Liver (tissue), 9 donors: ENCODE data around the gene MRPL51. TPM values are rescaled to one million over a fixed set of nuclear protein-coding genes. Genes with fewer than 3 reads are reported as not detected.

ENCODE experiments used
- DNase-seq: peaks from one replicate; pipeline ENCODE4 v3.0.0-alpha.2; 2017; ENCODE audit warnings: low spot score
- H3K27ac ChIP-seq, 2 donors: one replicate each; pipeline ENCODE4 v1.7.0; 2013; ENCODE audit warnings: inconsistent platforms in 2 of 2, low read length in 2 of 2, control low read depth in 1 of 2, low read depth in 1 of 2, mild to moderate bottlenecking in 1 of 2
- H3K27me3 ChIP-seq, 4 donors: one replicate each; pipeline versions ENCODE4 v1.6.1 to v1.7.0; 2013; ENCODE audit warnings: low read length in 3 of 4, inconsistent platforms in 1 of 4, mild to moderate bottlenecking in 1 of 4, moderate library complexity in 1 of 4; ENCODE audit not compliant: control insufficient read depth in 4 of 4, insufficient read depth in 4 of 4
- H3K36me3 ChIP-seq, 4 donors: one replicate each; pipeline versions ENCODE4 v1.6.1 to v1.7.0; 2013; ENCODE audit warnings: low read length in 3 of 4, mild to moderate bottlenecking in 3 of 4, low read depth in 1 of 4, moderate library complexity in 1 of 4; ENCODE audit not compliant: control insufficient read depth in 4 of 4, insufficient read depth in 3 of 4
- H3K4me1 ChIP-seq, 4 donors: one replicate each; pipeline versions ENCODE4 v1.6.1 to v1.7.0; 2013; ENCODE audit warnings: low read length in 3 of 4, mild to moderate bottlenecking in 3 of 4, moderate library complexity in 1 of 4; ENCODE audit not compliant: control insufficient read depth in 4 of 4, insufficient read depth in 4 of 4
- H3K4me3 ChIP-seq, 3 donors: one replicate each; pipeline versions ENCODE4 v1.6.1 to v1.7.0; 2013; ENCODE audit warnings: low read length in 3 of 3, control low read depth in 1 of 3, low read depth in 1 of 3, mild to moderate bottlenecking in 1 of 3
- H3K9ac ChIP-seq, 2 donors: one replicate each; pipeline ENCODE4 v1.7.0; 2013; ENCODE audit warnings: low read length in 2 of 2, mild to moderate bottlenecking in 2 of 2, moderate library complexity in 2 of 2, control low read depth in 1 of 2, low read depth in 1 of 2
- H3K9me3 ChIP-seq, 4 donors: one replicate each; pipeline versions ENCODE4 v1.6.1 to v1.7.0; 2013; ENCODE audit warnings: low read length in 3 of 4; ENCODE audit not compliant: control insufficient read depth in 4 of 4
- ATF3 ChIP-seq: IDR thresholded peaks from 2 replicates; pipeline ENCODE4 v1.6.1; 2016; ENCODE audit warnings: antibody characterized with exemption
- CTCF ChIP-seq: fragments of 150-350 bp; IDR thresholded peaks from 2 replicates; pipeline ENCODE4 v1.5.1; 2017; ENCODE audit warnings: improper control_type of control experiment, low read depth, low read length; ENCODE audit not compliant: missing input control
- EGR1 ChIP-seq, 2 donors: IDR thresholded peaks; 2 replicates each; pipeline ENCODE4 v1.6.1; 2016 to 2018; ENCODE audit warnings: antibody characterized with exemption in 2 of 2, low read depth in 2 of 2
- FOXA1 ChIP-seq: IDR thresholded peaks from 2 replicates; pipeline ENCODE4 v1.6.1; 2016; ENCODE audit warnings: antibody characterized with exemption
- FOXA2 ChIP-seq: IDR thresholded peaks from 2 replicates; pipeline ENCODE4 v1.6.1; 2016; ENCODE audit warnings: antibody characterized with exemption
- GABPA ChIP-seq, 2 donors: IDR thresholded peaks in 1 of 2; conservative IDR thresholded peaks in 1 of 2; 2 replicates each; pipeline ENCODE4 v1.6.1; 2016; ENCODE audit warnings: antibody characterized with exemption in 2 of 2, mild to moderate bottlenecking in 1 of 2, moderate library complexity in 1 of 2
- HNF4A ChIP-seq, 2 donors: conservative IDR thresholded peaks; 2 replicates each; pipeline ENCODE4 v1.6.1; 2016; ENCODE audit warnings: antibody characterized with exemption in 2 of 2, mild to moderate bottlenecking in 2 of 2
- HNF4G ChIP-seq: IDR thresholded peaks from 2 replicates; pipeline ENCODE4 v1.6.1; 2016; ENCODE audit warnings: antibody characterized with exemption
- JUND ChIP-seq, 2 donors: IDR thresholded peaks; 2 replicates each; pipeline ENCODE4 v1.6.1; 2016; ENCODE audit warnings: antibody characterized with exemption in 2 of 2
- MAX ChIP-seq: IDR thresholded peaks from 2 replicates; pipeline ENCODE4 v1.6.1; 2016; ENCODE audit warnings: antibody characterized with exemption
- NR2F2 ChIP-seq: IDR thresholded peaks from 2 replicates; pipeline ENCODE4 v1.6.1; 2016; ENCODE audit warnings: antibody characterized with exemption
- RAD21 ChIP-seq, 2 donors: IDR thresholded peaks; 2 replicates each; pipeline ENCODE4 v1.6.1; 2016; ENCODE audit warnings: antibody characterized with exemption in 2 of 2, mild to moderate bottlenecking in 2 of 2
- REST ChIP-seq: IDR thresholded peaks from 2 replicates; pipeline ENCODE4 v1.6.1; 2016; ENCODE audit warnings: antibody characterized with exemption, mild to moderate bottlenecking
- RXRA ChIP-seq, 2 donors: IDR thresholded peaks; 2 replicates each; pipeline ENCODE4 v1.6.1; 2017 to 2018; ENCODE audit warnings: antibody characterized with exemption in 2 of 2, mild to moderate bottlenecking in 1 of 2
- SP1 ChIP-seq: IDR thresholded peaks from 2 replicates; pipeline ENCODE4 v1.6.1; 2018; ENCODE audit warnings: antibody characterized with exemption, mild to moderate bottlenecking
- TAF1 ChIP-seq: conservative IDR thresholded peaks from 2 replicates; pipeline ENCODE4 v1.6.1; 2016; ENCODE audit warnings: antibody characterized with exemption, mild to moderate bottlenecking
- YY1 ChIP-seq: IDR thresholded peaks from 2 replicates; pipeline ENCODE4 v1.6.1; 2016; ENCODE audit warnings: antibody characterized with exemption, mild to moderate bottlenecking
- ZBTB33 ChIP-seq: IDR thresholded peaks from 2 replicates; pipeline ENCODE4 v1.6.1; 2016; ENCODE audit warnings: antibody characterized with exemption
- WGBS: extraction: QIAGEN DNeasy Blood & Tissue Kit; methylation state at CpG from one replicate; pipeline ENCODE4 v1.1.7; 2013; 5-methylcytosine and 5-hydroxymethylcytosine counted together
- polyA plus RNA-seq, 2 donors: library from polyadenylated mRNA; stranded (reverse) in 1 of 2; unstranded in 1 of 2; fragments of 200-250 nt in 1 of 2; fragments of >200 nt in 1 of 2; fragmentation: Nextera tagmentation in 1 of 2; extraction: Ambion mirVana in 1 of 2; gene quantifications; one replicate each; pipeline versions ENCODE4 v1.2.1 to v1.2.3, GENCODE V29; 2013 to 2015
- total RNA-seq, 2 donors: library from RNA; depleted of rRNA; stranded (reverse); fragments of >200 nt; gene quantifications; one replicate each; pipeline ENCODE4 v1.2.3, GENCODE V29; 2014
- donor health status: healthy.
- donor health status: healthy.
- donor health status: healthy.
- donor health status: healthy.
- donor health status: healthy.

The MRPL51 gene
- total and polyA plus RNA-seq, 4 donors: 37.6 to 163 (median 48.0) TPM

- Histone ChIP-seq H3K27ac (no peak overlapping the region), H3K9me3 (no peaks in the 10 kb centered on the region), H3K36me3 (peaks cover 3 to 11% (median 4%) of the 10 kb centered on the region in 4 donors), H3K9ac (no peak overlapping the region), H3K4me3 (no peak overlapping the region), H3K4me1 (no peaks in the 10 kb centered on the region), H3K27me3 (no peaks in the 10 kb centered on the region)
- 89% methylated on average over 4 of the region's 4 CpGs for WGBS
- no peak for DNase-seq
- no peak for TF ChIP-seq ATF3
- TF ChIP-seq HNF4G: no peak
- no peak for TF ChIP-seq MAX
- no peak for TF ChIP-seq RAD21 (IDR thresholded peaks at IDR 0.05)
- TF ChIP-seq GABPA (IDR thresholded peaks at IDR 0.05 in 1 of 2, conservative IDR thresholded peaks at IDR 0.05 in 1 of 2): no peak
- TF ChIP-seq FOXA2: no peak
- TF ChIP-seq REST: no peak
- TF ChIP-seq JUND (IDR thresholded peaks at IDR 0.05): no peak
- no peak for TF ChIP-seq SP1
- no peak for TF ChIP-seq HNF4A (conservative IDR thresholded peaks at IDR 0.05)
- TF ChIP-seq YY1: no peak
- TF ChIP-seq ZBTB33: no peak
- TF ChIP-seq CTCF: no peak
- no peak for TF ChIP-seq FOXA1
- TF ChIP-seq TAF1: no peak
- TF ChIP-seq RXRA (IDR thresholded peaks at IDR 0.05): no peak
- no peak for TF ChIP-seq EGR1 (IDR thresholded peaks at IDR 0.05; ENCODE audit: low read depth in 2 of 2)
- TF ChIP-seq NR2F2: no peak
Measured at GRCh38 chr12:6444031-6444430, 49.0 kb downstream of the MRPL51 start.
